SK-N-SH treated with all-trans-retinoic acid at 6 μM for 48 hours (cell line): Measurements from ENCODE around the gene RRN3.

Experiments
- ATAC-seq: fragments of 200-7000 bp; cut with Tn5 transposase; 3 replicates; pipeline ENCODE4 v1.9.1; 2020; ENCODE audit warnings: mild to moderate bottlenecking, moderate library complexity
- ARNTL ChIP-seq: fragments of 450-650 bp; formaldehyde crosslinking; IDR thresholded peaks from 2 replicates; pipeline ENCODE4 v1.5.0; 2020; ENCODE audit warnings: low read depth, mild to moderate bottlenecking, moderate library complexity, borderline replicate concordance
- BACH2 ChIP-seq: fragments of 250-450 bp; sonication (Bioruptor Pico); IDR thresholded peaks from 2 replicates; pipeline ENCODE4 v1.9.0; 2021; ENCODE audit warnings: mild to moderate bottlenecking, borderline replicate concordance
- CREB5 ChIP-seq: fragments of 250-450 bp; sonication (Bioruptor Pico); IDR thresholded peaks from 2 replicates; pipeline ENCODE4 v1.5.1; 2020; ENCODE audit warnings: low read depth, mild to moderate bottlenecking, moderate library complexity
- CSDC2 ChIP-seq: fragments of 250-450 bp; sonication (Bioruptor Pico); IDR thresholded peaks from 2 replicates; pipeline ENCODE4 v1.5.0; 2020; ENCODE audit warnings: mild to moderate bottlenecking, moderate library complexity
- ESRRG ChIP-seq: fragments of 250-450 bp; sonication (Bioruptor Pico); IDR thresholded peaks from 2 replicates; pipeline ENCODE4 v1.6.1; 2021; ENCODE audit warnings: mild to moderate bottlenecking
- GLIS3 ChIP-seq: fragments of 250-450 bp; sonication (Bioruptor Pico); IDR thresholded peaks from 2 replicates; pipeline ENCODE4 v1.5.0; 2020; ENCODE audit warnings: mild to moderate bottlenecking, moderate library complexity
- ISL1 ChIP-seq: fragments of 250-450 bp; sonication (Bioruptor Pico); IDR thresholded peaks from 2 replicates; pipeline ENCODE4 v2.1.2; 2022; ENCODE audit warnings: mild to moderate bottlenecking, moderate library complexity
- OSR1 ChIP-seq: fragments of 250-450 bp; sonication (Bioruptor Pico); IDR thresholded peaks from 2 replicates; pipeline ENCODE4 v1.8.0; 2022; ENCODE audit warnings: moderate library complexity, mild to moderate bottlenecking, inconsistent platforms
- POU6F1 ChIP-seq: fragments of 250-450 bp; sonication (Bioruptor Pico); IDR thresholded peaks from 2 replicates; pipeline ENCODE4 v1.8.0; 2021; ENCODE audit warnings: low read depth, mild to moderate bottlenecking, moderate library complexity, borderline replicate concordance
- PPARA ChIP-seq: fragments of 250-450 bp; sonication (Bioruptor Pico); IDR thresholded peaks from 2 replicates; pipeline ENCODE4 v1.5.0; 2020; ENCODE audit warnings: mild to moderate bottlenecking, borderline replicate concordance
- RARB ChIP-seq: fragments of 250-450 bp; sonication (Bioruptor Pico); IDR thresholded peaks from 2 replicates; pipeline ENCODE4 v1.8.0; 2021; ENCODE audit warnings: mild to moderate bottlenecking, moderate library complexity
- SNAI2 ChIP-seq: fragments of 250-450 bp; sonication (Bioruptor Pico); IDR thresholded peaks from 2 replicates; pipeline ENCODE4 v1.5.0; 2020; ENCODE audit warnings: mild to moderate bottlenecking, moderate library complexity
- TCF4 ChIP-seq: fragments of 250-450 bp; sonication (Bioruptor Pico); IDR thresholded peaks from 2 replicates; pipeline ENCODE4 v1.8.0; 2021; ENCODE audit warnings: mild to moderate bottlenecking, moderate library complexity, borderline replicate concordance
- TOX ChIP-seq: fragments of 250-450 bp; sonication (Bioruptor Pico); IDR thresholded peaks from 2 replicates; pipeline ENCODE4 v1.8.0; 2021; ENCODE audit warnings: mild to moderate bottlenecking, moderate library complexity, borderline replicate concordance
- TSHZ2 ChIP-seq: fragments of 250-450 bp; sonication (Bioruptor Pico); IDR thresholded peaks from 2 replicates; pipeline ENCODE4 v1.5.0; 2020; ENCODE audit warnings: mild to moderate bottlenecking, moderate library complexity
- ZC3H10 ChIP-seq: fragments of 250-450 bp; sonication (Bioruptor Pico); IDR thresholded peaks from 2 replicates; pipeline ENCODE4 v1.5.1; 2021; ENCODE audit warnings: mild to moderate bottlenecking, moderate library complexity
- ZFP3 ChIP-seq: fragments of 250-450 bp; sonication (Bioruptor Pico); IDR thresholded peaks from 2 replicates; pipeline ENCODE4 v1.5.0; 2020; ENCODE audit warnings: mild to moderate bottlenecking, moderate library complexity
- ZFP30 ChIP-seq: fragments of 450-650 bp; formaldehyde crosslinking; IDR thresholded peaks from 2 replicates; pipeline ENCODE4 v1.5.0; 2022; ENCODE audit warnings: mild to moderate bottlenecking, moderate library complexity
- ZNF565 ChIP-seq: fragments of 450-650 bp; formaldehyde crosslinking; conservative IDR thresholded peaks from 2 replicates; pipeline ENCODE4 v1.5.0; 2020; ENCODE audit warnings: low read depth, mild to moderate bottlenecking, moderate library complexity
- ZNF70 ChIP-seq: fragments of 450-650 bp; formaldehyde crosslinking; IDR thresholded peaks from 2 replicates; pipeline ENCODE4 v1.5.0; 2020; ENCODE audit warnings: mild to moderate bottlenecking, moderate library complexity
- ZNF8 ChIP-seq: fragments of 450-650 bp; formaldehyde crosslinking; IDR thresholded peaks from 2 replicates; pipeline ENCODE4 v1.5.0; 2020; ENCODE audit warnings: mild to moderate bottlenecking, moderate library complexity

Gene RRN3

GRCh38 chr16:15038689-15039088, 55.4 kb downstream of the RRN3 start:
- no peak for ATAC-seq
- TF ChIP-seq TSHZ2 (CRISPR knock-in tag): no peak
- TF ChIP-seq ARNTL (CRISPR knock-in tag): no peak
- TF ChIP-seq CREB5 (CRISPR knock-in tag): no peak
- TF ChIP-seq TOX: no peak
- no peak for TF ChIP-seq ZC3H10 (CRISPR knock-in tag)
- no peak for TF ChIP-seq GLIS3 (CRISPR knock-in tag)
- TF ChIP-seq ZFP30 (CRISPR knock-in tag): no peak
- no peak for TF ChIP-seq SNAI2 (CRISPR knock-in tag)
- TF ChIP-seq ZNF70: no peak
- no peak for TF ChIP-seq ZNF8 (CRISPR knock-in tag)
- no peak for TF ChIP-seq ZNF565 (CRISPR knock-in tag)
- TF ChIP-seq OSR1 (CRISPR knock-in tag): no peak
- TF ChIP-seq RARB (CRISPR knock-in tag): no peak
- no peak for TF ChIP-seq ZFP3 (CRISPR knock-in tag)

GRCh38 chr16:15037745-15038144, 56.3 kb downstream of the RRN3 start:
- no peak for ATAC-seq
- no peak for TF ChIP-seq ARNTL (CRISPR knock-in tag)
- TF ChIP-seq RARB (CRISPR knock-in tag): no peak

GRCh38 chr16:15037003-15037402, 57.1 kb downstream of the RRN3 start:
- ATAC-seq: no peak
- no peak for TF ChIP-seq ISL1 (CRISPR knock-in tag)
- no peak for TF ChIP-seq ESRRG (CRISPR knock-in tag)
- no peak for TF ChIP-seq OSR1 (CRISPR knock-in tag)
- no peak for TF ChIP-seq TSHZ2 (CRISPR knock-in tag)
- no peak for TF ChIP-seq CSDC2
- TF ChIP-seq ZFP30 (CRISPR knock-in tag): no peak

- ATAC-seq: no peak
These were observed 58.8 kb downstream of the RRN3 start for GRCh38 chr16:15035163-15035729.

More at GRCh38 chr16:15035163-15035729, 58.8 kb downstream of the RRN3 start:
- TF ChIP-seq ISL1 (CRISPR knock-in tag) (no peak), ZC3H10 (CRISPR knock-in tag) (no peak), TCF4 (CRISPR knock-in tag) (no peak), TOX (no peak), ZNF8 (CRISPR knock-in tag) (no peak), ZNF565 (CRISPR knock-in tag) (no peak), ARNTL (CRISPR knock-in tag) (no peak), ZNF70 (no peak), POU6F1 (CRISPR knock-in tag) (no peak), GLIS3 (CRISPR knock-in tag) (no peak), SNAI2 (CRISPR knock-in tag) (no peak), PPARA (no peak), BACH2 (CRISPR knock-in tag) (no peak), OSR1 (CRISPR knock-in tag) (no peak), TSHZ2 (CRISPR knock-in tag) (no peak), ZFP30 (CRISPR knock-in tag) (no peak), ZFP3 (CRISPR knock-in tag) (no peak), CREB5 (CRISPR knock-in tag) (no peak), ESRRG (CRISPR knock-in tag) (no peak), RARB (CRISPR knock-in tag) (no peak)
